ENCODE data around the gene ELANE.

GRCh38 chr19:887599-887998, 35.5 kb downstream of the ELANE start:
- no peak for TF ChIP-seq CTCF (IDR thresholded peaks at IDR 0.05; ENCODE audit: low read length)
- no peak for TF ChIP-seq EZH2 (IDR thresholded peaks at IDR 0.05; ENCODE audit: borderline replicate concordance, low read length)
